Activated naive CD8-positive, alpha-beta T cell treated with anti-CD3 and anti-CD28 coated beads, Interleukin-2, amount 50 U/mL, for 16 hours (primary cell): ENCODE results near the gene MCOLN2.
"Not testable (repeated sequence)": the region's sequence is repeated elsewhere in the genome, so short reads cannot be mapped to it uniquely, and the experiment has no call there.

Experiments used
- DNase-seq: peaks from one replicate; pipeline ENCODE4 v3.0.0-alpha.2; 2020; ENCODE audit warnings: low read depth, low spot score

The MCOLN2 gene

GRCh38 chr1:84996846-84997666 is at the start of gene MCOLN2:
TSS of gene MCOLN2 (minus strand) at chr1:84997113. CDS start at chr1:84996872, 241 bp downstream.
- no peak for DNase-seq

- no peak for DNase-seq
These were observed 45.5 kb upstream of the MCOLN2 start for GRCh38 chr1:85042413-85042812.

- no peak for DNase-seq
These were observed 44.9 kb upstream of the MCOLN2 start for GRCh38 chr1:85041793-85042192.

- DNase-seq: no peak
These were observed 36.3 kb upstream of the MCOLN2 start for GRCh38 chr1:85033221-85033620.

- no peak for DNase-seq
These were observed 33.6 kb upstream of the MCOLN2 start for GRCh38 chr1:85030536-85030935.

GRCh38 chr1:85028151-85028550 is 31.2 kb upstream of the MCOLN2 start:
- DNase-seq: no peak

GRCh38 chr1:85027242-85027983 is 30.5 kb upstream of the MCOLN2 start:
- DNase-seq: no peak

DNA sequence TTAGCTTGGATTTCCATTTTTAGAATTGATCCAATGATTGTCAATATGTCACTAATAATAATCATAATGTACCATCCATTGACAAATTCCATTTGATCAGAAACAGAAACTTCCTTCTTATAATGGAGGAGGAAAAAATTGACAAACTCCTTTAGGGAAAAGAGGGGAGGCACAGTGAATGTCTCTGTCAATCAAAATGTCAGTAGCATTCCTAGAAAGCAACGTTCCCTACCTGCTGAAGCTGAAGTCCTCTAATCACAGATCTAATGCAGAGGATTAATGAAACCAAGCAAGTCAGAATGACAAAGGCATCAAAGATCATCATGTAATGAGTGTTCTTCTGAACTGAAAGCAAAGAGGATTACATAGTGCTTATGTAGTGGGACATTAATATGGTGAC is 29.0 kb upstream of the MCOLN2 start:
- no peak for DNase-seq

- no peak for DNase-seq
These were observed 27.8 kb upstream of the MCOLN2 start for GRCh38 chr1:85024736-85025135.

DNA sequence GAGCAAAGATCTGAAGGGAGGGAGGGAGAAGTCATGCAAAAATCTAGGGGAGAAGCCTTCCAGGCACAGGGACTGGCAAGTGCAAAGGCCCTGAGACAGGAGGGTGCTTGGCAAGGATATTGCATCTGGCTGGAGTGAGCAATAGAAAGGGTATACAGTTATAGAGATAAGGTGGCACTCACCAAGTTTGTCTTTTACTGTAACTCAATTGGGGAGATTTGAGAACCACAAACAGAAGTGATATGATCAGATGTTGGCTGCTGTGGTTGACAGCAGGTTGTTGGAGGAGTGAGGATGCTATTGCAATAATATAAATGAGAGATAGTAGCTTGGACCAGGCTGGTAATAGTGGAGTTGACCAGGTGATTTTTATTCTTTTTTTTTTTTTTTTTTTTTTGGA is 25.8 kb upstream of the MCOLN2 start:
- no peak for DNase-seq

GRCh38 chr1:85019994-85020393 is 23.1 kb upstream of the MCOLN2 start:
- no peak for DNase-seq

GRCh38 chr1:85015826-85016225 is 18.9 kb upstream of the MCOLN2 start:
- DNase-seq: no peak

GRCh38 chr1:85005641-85006040 is 8.7 kb upstream of the MCOLN2 start:
- not testable (repeated sequence) for DNase-seq

- no peak for DNase-seq
These were observed 4.8 kb upstream of the MCOLN2 start for GRCh38 chr1:85001742-85002141.

DNA sequence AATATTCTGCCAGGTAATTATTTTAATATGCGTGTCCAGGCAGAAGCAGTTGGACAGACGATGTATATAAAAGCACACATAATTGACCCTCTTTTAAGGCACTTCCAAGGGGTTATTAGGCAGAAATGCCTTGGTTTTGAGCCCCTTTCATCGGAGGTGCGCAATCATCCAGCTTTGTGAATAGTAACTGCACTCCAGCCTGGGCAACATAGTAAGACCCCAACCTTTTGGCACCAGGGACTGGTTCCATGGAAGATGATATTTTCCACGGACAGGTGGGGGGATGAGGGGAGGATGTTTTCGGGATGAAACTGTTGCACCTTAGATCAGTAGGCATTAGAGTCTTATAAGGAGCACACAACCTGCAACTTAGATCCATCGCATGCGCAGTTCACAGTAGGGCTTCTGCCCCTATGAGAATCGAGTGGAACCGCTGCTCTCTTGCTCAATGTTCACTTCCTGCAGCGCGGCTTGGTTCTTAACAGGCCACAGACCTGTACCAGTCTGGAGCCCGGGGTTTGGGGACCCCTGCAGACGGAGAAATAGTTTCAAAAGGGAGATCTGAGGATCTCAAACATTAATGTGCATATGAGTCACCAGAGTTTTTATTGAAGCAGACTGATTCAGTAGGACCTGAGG is 1.8 kb upstream of the MCOLN2 start:
- no peak for DNase-seq

DNA sequence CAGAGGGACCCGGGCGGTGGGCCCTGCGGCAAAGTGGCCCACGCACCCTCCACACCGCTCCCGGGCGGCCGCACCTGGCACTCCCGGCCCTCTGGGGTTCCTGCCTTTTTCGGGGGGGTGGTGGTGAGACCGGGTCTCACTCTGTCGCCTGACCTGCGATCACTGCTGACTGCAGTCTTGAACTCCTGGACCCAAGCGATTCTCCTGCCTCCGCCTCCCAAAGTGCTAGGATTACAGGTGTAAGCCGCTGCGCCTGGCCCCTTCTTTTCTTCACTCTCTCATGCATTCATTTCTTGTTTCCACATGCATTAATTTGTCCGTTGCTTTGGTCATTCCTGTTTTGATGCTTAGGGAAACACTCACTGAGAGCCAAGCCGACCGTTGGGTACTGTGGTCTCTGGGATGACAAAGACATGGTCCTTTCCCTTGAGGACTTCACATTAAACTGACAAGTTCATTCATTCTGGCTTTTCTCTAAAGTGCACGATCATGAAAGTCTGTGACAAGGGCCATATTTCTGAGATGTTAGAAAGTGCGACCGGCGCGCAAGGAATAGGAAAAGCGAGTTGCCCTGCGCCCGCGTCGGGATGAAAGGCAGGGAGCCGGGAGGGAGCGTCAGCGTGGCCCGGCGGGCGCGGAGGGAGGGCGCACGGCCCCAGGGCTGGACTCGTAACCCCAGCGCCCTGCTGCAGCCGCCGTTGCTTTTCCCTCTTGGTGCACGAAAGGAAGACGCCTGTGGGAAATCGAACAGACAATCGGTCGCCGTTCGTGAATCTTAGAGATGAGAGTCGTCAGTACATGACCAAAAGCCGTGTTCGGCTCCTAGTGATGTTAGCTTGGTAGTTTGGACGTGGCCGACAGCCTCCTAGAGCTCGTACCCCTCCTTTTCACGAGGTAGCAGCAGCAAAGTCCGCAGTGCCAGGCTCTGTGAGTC is 1.0 kb upstream of the MCOLN2 start:
- DNase-seq: no peak

DNA sequence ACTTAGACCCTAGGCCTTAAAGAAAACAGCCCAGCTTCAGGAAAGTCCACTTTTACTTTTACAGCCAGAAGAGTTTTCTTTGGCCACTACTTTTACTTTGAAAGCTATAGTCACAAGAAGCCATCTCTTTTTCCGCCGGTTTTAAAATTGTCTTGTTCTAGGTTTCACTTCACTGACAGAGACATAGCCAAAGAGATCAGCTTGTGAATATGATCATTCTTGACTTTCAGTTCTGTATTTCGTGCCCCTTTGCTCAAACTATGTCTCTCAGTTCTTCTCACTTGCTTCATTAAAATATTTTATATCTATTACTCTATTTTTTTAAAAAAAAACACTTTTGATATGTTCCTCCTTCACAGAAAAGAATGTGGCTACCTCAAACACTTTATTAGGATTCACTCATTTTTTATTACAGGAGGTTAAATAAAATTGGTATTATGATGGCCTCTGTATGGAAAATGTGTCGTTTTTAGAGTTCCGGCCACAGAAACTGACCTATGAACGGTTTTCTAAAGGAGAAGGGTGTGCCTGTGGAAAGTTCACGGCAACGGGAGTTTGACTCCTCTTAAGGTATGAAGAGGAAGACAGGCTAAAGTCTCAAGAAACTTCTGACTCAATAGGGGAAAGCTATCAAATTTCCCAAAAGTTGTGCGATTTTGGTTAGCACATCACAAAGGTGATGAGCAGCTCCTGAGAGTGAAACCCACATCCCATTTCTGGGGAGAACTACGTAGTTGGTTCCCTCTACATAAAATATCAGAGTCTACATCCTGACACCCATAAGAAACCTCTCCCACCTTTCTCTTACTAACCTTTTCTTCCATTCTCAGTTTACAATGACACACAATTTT is 1.2 kb downstream of the MCOLN2 start:
- no peak for DNase-seq

DNA sequence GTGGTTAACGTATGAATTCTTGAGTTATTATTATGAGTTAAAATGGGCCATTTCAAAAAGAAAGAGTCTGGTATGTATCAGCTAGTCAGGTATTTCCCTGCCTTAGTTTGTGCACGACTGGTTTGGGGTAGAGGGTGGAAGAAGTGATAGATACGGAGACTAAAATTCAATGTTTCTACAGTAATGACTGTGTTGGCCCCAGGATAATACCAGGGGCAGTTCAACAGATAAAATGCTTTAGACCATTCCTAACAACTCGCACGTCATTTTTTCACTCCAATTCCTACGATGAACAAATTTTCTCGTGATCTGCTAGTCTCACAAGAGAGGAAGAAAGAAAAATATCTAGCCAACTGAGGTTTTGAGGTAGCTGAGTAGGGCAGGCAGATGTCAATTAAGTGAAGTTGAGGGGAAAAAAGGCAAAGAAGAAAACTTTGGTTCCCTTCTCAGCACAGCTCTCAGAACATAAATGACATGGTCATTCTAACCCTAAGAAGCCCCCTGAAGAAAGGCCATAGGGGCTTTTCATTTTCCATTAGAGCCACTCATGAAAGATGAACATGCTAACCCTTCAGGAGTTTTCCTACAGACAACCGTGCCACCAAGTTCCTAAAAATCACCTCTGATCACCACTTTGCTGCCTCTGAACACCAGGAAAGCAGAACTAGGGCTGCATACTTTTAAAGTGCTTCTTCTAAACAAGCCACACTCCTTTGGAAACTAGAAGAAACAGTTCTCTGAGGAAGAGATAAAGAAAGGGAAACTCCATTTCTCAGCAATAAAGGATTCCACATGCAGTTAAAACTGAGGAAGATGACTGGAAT is 5.6 kb downstream of the MCOLN2 start:
- DNase-seq: no peak

GRCh38 chr1:84988588-84988987 is 8.3 kb downstream of the MCOLN2 start:
- DNase-seq: no peak

GRCh38 chr1:84986561-84986960 is 10.4 kb downstream of the MCOLN2 start:
- not testable (repeated sequence) for DNase-seq
